ENCODE data around the gene ROR1.
A peak's percentile ranks its signal among the peaks of the same experiment; 100 is the strongest.

Gene ROR1

DNA sequence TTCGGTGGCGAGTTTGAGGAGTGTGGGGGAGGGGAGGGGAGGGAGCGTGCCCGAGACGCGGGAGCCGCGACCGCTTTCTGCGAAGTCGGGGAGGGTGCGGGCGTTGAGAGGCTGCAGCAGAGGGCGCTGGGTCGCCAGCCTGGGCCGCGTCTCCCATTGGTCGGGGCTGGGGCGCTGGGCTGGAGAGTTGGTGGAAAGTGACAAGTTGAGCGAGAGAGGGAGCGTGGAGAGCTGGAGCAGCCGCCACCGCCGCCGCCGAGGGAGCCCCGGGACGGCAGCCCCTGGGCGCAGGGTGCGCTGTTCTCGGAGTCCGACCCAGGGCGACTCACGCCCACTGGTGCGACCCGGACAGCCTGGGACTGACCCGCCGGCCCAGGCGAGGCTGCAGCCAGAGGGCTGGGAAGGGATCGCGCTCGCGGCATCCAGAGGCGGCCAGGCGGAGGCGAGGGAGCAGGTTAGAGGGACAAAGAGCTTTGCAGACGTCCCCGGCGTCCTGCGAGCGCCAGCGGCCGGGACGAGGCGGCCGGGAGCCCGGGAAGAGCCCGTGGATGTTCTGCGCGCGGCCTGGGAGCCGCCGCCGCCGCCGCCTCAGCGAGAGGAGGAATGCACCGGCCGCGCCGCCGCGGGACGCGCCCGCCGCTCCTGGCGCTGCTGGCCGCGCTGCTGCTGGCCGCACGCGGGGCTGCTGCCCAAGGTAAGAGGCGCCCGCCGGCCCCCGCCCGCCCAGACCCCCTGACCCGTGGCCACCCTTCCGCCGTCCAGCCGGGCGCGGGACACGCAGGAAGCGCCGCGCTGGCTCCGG is at the start of gene ROR1:
ROR1 (plus strand) TSS at position 203 of the 802 bp plus-strand sequence.
- peak; percentile 92 for DNase-seq

DNA sequence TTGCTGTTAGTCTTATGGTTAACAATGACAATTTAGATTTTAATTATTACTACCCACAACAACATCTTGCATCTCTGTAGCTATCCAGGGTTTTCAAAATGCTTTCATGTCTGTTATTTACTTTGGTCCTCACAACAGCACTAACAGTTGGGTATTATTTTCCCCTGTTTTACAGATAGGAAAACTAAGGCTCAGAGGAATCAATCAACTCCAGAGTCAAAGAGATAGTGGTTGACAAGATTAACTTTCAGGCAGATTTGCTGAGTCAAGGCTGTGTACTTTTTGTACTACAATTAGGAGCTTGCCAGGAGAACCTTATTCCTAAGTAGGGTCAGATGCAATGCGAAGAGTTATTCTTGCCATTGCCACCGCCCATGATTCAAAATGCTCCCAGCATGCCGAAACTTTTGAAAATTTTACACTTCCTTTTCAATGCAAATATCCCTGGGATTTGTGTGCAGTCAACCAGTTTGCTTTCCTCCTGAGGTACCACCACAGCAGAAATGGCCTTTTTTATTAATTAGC is 49.4 kb upstream of the ROR1 start:
- no peak for DNase-seq

DNA sequence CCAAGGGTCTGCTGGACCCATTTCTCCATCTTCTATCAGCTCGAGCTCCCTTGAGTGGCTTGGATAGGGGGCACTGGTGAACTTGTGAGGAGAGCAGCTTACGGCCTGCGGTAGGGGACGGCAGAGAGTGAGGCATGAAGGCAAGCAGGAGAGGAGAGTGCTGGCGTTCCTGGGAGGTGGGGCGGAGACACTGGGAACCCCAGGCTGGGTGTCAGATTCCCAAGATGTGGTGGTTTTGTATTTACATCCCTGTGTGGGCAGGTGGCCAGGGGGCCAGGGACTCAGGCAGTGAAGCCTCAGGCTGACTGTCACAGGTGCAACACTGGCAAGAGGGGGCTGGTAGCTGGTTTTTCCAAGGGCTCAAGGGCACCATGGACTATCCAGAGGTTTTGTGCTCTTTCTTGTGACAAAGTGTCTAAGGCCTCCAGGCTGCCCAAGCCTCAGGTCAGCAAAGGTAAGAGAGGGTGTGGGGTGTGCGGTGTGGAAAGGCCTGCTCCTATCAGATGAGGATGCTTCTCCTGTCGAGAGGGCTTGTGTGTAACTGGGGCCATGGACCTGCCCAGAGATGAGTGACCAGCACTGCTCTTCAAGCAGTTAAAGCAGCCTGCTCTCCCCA is 45.1 kb upstream of the ROR1 start:
- DNase-seq: no peak

DNA sequence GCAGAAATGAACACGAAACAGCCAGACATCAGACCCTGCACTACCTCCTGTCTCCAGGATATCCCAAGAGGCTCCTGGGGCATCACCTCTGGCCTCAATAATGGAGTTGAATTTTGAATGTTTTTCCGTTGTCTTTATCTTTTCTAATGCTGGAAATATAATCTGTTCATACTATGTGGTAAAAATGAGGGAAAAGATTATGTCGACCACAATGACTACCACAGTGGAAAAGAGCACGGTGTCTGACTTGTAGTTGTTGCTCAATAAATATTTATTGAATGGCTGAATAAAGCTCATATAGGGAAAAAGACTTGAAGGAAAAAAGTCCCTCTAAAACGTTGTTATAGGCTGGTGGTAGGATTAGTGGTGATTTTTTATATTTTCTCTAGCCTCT is 44.6 kb upstream of the ROR1 start:
- DNase-seq: no peak

DNA sequence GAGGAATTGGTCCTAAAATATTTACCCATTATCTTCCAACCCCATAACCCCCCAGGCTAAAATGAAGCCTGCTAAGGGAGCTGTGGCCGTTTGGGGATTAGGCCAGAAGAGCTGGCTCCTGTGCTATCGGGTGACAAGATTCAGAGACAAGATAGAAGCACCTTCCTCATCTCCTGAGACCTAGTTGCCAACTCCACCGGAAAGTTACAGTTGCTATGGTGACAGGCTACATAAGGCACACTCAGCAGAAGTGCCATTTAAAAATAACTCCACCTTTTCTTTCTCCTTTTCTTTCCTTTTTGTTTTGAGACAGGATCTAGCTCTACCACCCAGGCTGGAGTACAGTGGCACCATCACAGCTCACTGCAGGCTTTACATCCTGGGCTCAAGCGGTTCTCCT is 43.6 kb upstream of the ROR1 start:
- DNase-seq: no peak

DNA sequence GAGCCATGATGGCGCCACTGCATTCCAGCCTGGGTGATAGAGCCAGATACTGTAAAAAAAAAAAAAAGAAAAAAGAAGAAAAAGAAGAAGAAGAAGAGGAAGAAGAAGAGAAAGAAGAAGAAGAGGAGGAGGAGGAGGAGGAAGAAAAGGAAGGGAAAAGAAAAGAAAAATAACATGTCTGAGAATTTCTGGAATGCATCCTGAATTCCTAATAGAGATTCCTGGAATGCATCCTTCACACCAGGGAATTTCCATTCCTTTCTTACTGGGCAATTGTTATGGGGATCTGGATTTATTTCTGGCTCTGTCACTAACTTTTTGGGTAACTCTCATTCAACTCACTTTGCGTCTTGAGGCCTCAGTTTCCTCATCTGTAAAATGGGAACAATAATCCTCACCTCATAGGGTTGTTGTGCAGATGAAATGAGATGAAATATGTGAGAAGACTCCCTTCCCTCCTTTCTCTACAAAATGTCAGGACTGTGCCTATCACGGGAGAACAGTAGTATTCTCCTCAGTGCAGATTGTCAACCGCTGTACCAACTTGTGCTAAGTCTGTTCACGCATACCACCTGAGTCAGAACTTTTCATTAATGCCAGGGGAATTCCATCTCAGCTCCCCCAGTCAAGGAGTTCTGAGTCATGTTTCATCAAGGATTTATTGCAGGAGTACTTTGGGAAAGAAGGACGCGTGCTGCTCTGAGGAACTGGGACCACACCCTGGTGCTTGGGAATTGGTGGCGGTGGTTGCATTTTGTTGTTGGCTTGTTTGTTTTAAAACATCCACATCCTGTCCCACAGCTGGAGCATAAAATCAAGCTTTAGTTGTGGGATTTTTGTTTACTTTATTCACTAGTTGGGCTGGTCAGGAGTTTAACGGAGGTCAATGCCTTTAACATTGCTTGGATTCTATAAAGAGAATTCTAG is 42.4 kb upstream of the ROR1 start:
- peak; percentile 69 for DNase-seq

DNA sequence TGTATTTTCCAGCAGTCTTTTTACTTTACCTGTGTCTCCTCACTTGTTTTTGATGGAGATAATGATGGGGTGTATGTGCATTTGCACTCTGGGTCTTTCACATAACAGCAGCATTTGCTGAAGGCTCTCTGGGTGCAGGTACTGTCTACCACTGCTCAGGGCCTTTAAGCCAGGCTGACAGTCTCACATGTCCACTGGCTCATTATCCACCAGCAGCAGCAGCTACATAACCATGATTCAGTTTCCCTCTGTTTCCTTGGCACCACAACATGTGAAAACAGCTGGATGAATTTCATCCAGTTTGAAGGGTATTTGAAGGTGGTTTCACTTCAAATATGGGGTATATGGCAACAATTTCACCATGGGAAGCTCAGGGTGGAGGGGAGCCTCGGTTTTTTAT is 41.2 kb upstream of the ROR1 start:
- DNase-seq: no peak

DNA sequence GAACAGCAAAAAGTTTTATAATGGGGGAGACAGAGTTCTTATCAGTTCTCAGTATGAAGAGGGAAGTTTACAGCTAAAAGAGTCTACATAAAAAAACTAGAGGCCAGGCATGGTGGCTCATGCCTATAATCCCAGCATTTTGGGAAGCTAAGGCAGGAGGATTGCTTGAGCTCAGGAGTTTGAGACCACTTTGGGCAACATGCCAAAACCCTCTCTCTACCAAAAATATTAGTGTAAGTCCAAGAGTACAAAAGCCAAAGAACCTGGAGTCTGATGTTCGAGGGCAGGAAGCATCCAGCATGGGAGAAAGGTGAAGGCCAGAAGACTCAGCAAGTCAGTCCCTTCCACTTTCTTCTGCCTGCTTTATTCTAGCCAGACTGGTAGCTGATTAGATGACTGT is 35.0 kb upstream of the ROR1 start:
- no peak for DNase-seq

DNA sequence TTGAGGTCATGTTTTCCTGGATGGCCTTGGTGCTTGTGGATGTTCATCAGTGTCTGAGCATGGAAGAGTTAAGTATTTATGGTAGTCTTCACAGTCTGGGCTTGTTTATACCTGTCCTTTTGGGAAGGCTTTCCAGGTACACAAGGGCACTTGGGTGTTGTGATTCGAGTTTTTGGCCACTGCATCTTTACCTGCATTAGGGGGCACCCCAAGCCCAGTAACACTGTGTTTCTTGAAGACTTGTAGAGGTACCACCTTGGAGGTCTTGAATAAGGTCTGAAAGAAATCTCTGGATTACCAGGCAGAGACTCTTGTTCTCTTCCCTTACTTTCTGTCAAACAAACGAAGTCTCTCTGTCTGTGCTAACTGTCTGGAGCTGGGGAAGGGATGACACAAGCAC is 34.4 kb upstream of the ROR1 start:
- no peak for DNase-seq

DNA sequence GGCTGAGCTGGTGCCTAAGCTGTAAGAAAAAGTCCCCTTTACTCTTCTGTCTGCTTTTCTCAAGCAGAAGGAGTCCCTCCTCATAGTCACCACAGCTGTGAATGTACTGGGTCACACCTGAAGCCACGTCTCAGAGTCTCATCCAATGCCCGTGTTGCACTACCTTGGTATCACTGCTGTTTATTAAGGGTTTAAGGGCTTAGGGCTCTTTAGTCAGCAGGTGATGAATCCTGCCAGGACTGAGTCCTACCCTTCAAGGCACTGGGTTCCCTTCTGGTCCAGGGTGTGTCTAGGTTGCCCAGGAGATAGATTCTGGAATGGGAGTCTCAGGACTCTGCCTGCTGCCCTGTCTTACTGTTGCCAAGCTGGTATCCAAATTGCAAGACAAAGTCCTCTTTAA is 33.4 kb upstream of the ROR1 start:
- no peak for DNase-seq

DNA sequence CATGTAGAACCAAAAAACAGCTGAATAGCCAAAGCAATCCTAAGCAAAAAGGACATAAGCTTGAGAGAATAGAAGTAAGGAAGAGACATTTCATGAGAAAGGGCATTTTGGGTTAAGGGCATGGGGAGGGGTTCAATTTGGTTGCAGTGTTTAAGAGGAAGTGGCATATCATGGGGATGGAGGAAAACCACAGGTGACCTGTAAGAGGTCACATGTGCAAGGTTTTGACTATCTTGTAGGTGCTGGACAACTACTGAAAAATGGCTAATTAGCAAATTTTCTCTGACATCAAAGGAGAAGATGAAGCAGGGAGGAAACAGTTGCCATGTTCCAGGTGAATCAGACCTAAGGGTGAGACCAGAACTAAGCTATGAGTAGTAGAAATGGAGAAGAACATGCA is 31.3 kb upstream of the ROR1 start:
- DNase-seq: no peak

DNA sequence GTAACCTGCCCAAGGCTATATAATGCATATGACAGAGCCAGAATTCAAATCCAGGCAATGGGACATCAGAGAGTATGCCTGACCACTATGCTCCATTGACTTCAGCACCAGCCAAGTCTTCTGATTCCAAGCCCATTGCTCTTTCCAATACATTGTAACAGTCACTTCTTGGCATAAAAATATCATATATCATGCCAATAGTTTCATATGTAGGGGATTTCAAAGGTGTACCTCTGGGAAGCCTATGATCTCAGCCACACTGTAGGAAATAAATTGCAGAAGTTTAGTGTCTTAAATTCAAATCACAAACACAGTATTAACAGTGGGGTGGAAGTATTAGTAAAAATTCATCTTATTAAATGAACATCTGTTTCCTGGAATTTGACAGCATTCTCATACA is 30.0 kb upstream of the ROR1 start:
- peak; percentile 53 for DNase-seq

DNA sequence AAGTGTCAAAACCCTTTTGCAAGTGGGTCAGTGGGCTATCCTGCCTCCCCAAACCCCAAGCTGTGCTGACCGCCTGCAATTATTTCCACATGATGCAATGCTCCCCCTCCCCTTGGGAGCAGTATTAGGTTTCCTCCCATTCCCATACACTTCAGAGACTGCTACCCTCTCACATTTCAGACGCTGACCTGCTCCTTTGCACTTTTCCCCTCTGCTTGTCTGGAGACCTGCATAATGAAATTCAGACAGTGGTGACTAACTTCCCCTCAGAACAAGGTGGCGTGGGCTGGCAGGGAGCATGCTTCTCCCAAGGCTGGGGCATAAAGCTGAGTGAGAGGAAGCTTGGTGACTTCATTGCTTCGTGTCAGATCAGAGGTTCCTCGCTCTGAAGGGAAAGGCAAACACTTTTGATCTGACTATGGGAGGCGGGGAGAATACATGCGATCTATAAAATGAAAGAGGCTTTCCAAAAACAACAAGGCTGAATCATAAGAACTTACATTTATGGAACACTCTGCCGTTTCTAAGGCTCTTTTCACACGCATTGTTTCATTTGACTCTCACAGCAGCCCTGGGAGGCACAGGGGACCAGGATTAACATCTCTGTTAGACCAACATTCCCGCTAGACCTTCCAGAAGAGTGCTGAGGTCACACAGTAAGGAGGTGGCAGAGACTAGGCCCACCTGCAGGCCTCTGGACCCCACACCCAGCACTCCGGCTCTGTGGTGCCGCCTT is 27.5 kb upstream of the ROR1 start:
- peak; percentile 71 for DNase-seq

DNA sequence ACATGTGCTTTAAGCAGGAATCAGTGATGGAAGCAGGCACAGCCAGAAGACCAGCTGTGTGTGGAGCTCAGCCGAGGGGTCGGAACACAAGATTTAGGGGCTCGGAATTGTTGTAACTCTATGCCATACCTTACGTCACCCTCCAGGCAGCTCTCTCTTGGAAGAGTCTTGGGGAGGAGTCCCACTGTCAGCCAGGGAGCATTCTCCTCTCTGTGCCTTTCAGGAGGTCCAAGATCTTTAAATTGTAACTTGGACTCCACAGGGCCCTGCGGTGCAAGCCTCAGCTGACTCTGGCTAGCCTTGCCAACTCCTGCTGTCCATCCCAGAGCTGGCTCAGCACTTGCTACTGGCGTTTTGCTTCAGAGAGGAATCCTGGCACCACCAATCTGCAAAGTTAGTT is 26.4 kb upstream of the ROR1 start:
- DNase-seq: peak; percentile 90

DNA sequence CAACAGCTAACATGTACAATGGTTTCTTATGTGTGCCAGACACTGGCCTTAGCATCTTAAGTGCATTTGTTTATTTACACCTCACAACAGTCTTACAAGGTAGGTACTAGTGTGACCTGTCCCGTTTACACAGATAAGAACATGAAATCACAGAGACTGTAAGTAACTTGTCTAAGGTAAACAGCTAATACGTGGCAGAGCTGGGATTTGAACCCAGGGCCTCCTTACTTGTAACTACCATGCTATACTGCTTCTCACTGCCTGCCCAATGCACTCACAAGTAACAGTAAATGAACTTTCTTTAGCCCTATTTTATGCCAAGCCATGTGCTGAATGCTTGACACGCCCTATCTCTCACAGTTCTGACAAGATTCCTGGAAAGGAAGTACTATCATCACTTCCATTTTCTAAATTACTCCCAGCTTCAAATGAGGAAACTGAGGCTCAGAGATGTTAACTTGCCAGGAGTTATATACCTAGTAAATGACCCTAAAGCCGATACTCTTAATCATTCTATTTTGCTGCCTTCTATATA is 25.7 kb upstream of the ROR1 start:
- no peak for DNase-seq

DNA sequence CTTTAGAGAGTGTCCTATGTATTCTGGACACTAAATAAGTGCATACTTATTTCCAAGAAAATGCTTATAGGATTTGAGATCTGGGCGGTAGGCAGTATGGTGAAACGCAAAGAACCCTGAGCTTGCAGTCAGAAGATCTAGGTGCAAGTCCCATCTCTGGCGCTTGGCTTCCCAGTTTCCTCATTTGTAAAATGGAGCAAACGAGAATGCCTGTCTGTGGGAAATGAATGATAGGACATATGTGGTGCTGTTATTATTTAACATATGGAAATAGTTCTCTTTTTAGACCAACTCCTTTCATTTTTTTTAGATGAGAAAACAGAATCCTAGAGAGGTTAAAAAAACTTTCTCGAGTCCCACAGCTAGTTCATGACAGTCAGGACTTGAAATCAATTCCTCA is 25.2 kb upstream of the ROR1 start:
- DNase-seq: no peak

DNA sequence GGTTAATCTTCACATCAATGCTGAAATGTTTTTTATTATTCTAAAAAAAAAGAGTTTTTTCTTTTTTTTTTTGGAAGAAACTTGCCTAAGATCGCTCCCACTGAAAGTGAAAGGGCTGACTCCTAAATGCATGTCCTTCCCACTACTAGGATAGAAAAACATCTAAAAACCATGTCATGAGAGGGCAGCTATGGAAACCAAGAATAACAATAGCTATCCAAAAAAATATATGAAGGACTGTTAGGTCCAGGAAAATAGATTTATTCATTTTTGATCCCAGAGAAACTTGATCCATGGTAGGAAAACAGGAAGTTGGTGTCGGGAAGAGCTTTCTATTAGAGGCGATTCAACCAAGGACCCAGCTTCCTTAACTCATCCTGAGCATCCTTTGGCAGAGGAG is 23.1 kb upstream of the ROR1 start:
- no peak for DNase-seq

DNA sequence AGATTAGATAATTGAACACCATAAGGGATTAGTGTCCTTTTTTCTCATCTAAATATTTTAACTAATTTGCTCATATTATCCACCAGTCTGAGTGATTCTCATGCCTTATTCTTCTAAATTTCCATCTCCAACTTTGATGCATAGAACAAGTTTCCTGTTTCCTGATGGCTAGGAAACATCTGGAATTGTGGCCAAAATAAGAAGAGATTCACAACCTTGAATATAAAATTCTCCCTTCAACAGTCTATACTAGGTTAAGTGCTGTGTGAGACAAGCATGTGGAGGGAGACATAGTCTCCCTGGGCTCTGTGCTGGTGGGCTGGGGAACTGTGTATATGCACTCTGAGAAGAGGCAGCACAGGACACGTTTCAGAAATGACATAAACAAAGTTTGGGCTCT is 21.6 kb upstream of the ROR1 start:
- no peak for DNase-seq

DNA sequence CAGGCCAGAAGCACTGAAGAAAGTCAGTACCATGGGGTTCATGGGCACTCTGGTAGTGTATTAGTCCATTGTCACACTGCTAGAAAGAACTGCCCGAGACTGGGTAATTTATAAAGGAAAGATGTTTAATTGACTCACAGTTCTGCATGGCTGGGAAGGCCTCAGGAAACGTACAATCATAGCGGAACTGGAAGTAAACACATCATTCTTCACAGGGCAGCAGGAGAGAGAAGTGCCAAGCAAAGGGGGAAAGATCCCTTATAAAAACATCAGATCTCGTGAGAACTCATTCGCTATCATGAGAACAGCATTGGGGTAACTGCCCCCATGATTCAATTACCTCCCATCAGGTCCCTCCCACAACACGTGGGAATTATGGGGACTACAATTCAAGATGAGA is 20.2 kb upstream of the ROR1 start:
- DNase-seq: no peak

DNA sequence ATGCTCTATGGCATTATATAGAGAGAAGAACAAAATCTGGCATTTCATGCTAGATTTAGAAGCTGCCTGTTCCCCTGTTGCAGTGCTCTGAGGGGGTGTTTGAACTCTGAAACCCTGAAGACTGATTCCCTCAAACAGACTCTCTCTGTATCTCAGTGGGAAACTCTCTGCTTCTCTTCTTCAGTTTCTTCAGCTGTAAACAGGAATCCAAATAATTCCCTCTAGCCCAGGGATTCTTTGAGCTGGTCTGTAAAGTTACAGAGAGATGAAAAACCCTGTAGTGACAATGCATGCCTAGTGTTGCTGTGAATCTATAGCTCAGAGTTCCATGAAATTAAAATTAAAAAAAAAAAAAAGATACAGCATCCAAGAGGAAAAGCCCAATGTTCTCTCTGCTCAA is 17.0 kb upstream of the ROR1 start:
- no peak for DNase-seq

DNA sequence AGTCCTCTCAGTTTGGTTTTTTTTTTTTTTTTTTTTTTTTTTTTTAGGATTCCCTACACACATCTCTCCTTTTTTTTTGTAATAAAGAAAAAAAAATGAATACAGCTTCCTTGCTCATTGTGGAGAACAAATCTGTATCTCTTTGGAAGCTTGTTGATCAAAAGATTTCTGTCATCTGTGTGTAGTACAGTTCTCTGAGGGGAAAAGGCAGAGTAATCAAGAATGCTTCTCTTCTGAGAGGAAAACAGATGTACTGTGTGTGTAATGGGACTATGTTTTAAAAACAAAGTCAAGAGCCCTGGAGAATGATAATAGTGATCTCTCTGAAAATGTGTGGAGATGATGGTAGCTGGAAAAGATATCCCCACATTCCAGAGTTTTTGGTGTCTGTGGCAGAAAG is 16.5 kb upstream of the ROR1 start:
- no peak for DNase-seq

DNA sequence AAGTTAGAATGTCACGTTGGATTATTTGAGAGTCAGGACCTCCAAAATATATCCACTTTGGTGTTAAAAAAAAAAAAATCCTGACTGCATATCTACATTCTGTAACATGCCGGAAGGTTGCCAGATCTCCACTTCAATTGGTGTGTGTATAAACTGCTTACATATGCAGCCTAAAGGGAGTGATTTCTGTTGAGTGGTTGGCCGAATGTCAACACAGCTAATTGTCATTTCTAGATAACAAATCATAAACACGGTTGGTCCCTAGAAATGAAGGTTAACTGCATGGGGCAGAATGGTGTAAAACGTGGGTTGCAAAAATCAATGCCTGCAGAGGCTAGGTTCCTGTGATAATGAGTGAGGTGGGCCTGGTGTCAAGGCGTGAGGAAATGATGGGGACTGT is 15.0 kb upstream of the ROR1 start:
- DNase-seq: no peak

DNA sequence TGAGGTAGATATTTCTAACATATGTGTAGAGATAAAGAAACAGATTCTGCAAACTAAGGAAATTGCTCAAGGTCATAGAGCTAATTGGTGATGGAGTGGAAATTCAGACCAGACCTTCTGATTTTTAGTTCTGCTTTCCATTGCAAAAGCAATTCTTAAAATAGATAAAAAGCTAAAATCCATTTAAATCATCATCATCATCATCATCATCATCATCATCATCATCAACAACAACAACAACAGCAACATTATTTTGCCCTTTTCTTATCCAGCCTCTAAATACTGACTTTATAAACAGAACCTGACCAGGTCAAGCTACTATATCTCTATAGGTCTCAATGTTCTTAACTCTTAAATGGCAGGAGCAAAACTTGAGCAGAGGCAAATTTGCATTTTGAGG is 14.0 kb upstream of the ROR1 start:
- DNase-seq: no peak

Data from femur (tissue), 1 donor.